ENCODE results near the gene FGFR2. TPM values are rescaled to one million over a fixed set of nuclear protein-coding genes. Genes with fewer than 3 reads are reported as not detected.

FGFR2 gene
- total RNA-seq, 1 donor from 2014 or later = 11.8 TPM

DNA sequence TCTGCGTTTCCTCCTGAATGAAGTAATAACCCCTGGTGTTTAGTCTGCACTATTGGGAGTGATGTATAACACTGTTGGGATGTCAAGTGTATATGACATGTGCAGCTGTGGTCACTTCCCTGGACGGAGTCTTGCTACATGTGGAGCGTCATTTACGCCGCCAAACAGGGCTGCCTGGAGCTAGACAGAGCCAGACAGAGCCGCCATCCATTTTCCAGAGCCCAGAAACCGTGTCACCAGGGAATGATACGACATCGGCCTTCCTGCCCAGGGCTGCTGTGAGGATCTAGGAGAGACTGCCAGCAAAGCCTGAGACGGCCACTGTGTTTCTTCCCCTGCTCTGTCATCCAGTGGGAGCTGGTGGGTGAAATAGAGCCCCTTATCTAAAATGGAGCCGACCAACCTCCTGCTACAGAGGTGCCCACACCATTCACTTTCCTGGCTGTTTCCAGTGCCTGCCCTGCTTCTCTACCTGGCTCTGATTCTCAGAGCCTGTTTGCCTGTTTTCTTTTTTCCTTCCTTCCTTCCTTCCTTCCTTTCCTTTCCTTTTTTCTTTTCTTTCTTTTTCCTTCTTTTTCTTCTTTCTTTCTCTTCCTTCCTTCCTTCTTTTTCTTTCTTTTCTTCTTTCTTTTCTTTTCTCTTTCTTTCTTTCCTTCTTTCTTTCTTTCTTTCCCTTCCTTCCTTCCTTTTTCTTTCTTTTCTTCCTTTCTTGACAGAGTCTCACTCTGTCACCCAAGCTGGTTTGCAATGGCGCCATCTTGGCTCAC is 13.3 kb upstream of the FGFR2 start:
- Histone ChIP-seq H3K9me3 (ENCODE audit: insufficient read depth, low read depth, low read length) (no peaks in the 10 kb centered on the region), H2AFZ (ENCODE audit: low read depth, low read length) (no peak overlapping the region), H3K36me3 (ENCODE audit: insufficient read depth, low read length) (no peaks in the 10 kb centered on the region), H3K27me3 (ENCODE audit: insufficient read depth, low read length) (no peaks in the 10 kb centered on the region), H4K20me1 (ENCODE audit: insufficient read depth, low read length) (no peaks in the 10 kb centered on the region), H3K27ac (ENCODE audit: low read depth, low read length) (no peak overlapping the region), H3K9ac (ENCODE audit: low read length) (no peak overlapping the region), H3K4me1 (ENCODE audit: insufficient read depth, low read length) (no peaks in the 10 kb centered on the region), H3K4me2 (ENCODE audit: low read length) (no peak overlapping the region), H3K4me3 (ENCODE audit: insufficient read depth, low read depth, low read length) (no peak overlapping the region), H3K79me2 (ENCODE audit: insufficient read depth, low read length) (no peaks in the 10 kb centered on the region)
- Mint-ChIP-seq H3K4me1 (ENCODE audit: low read depth, unreplicated experiment) (peaks cover 13% of the 10 kb centered on the region), H3K4me3 (ENCODE audit: unreplicated experiment) (no peak overlapping the region), H3K27ac (ENCODE audit: unreplicated experiment) (peak overlapping the region; percentile 80), H3K27me3 (ENCODE audit: low read depth, unreplicated experiment) (peaks cover 39% of the 10 kb centered on the region), H3K36me3 (ENCODE audit: low read depth, unreplicated experiment) (no peaks in the 10 kb centered on the region), H3K9me3 (ENCODE audit: unreplicated experiment) (no peaks in the 10 kb centered on the region)
- no peak for FAIRE-seq
- TF ChIP-seq, protein P1, sequence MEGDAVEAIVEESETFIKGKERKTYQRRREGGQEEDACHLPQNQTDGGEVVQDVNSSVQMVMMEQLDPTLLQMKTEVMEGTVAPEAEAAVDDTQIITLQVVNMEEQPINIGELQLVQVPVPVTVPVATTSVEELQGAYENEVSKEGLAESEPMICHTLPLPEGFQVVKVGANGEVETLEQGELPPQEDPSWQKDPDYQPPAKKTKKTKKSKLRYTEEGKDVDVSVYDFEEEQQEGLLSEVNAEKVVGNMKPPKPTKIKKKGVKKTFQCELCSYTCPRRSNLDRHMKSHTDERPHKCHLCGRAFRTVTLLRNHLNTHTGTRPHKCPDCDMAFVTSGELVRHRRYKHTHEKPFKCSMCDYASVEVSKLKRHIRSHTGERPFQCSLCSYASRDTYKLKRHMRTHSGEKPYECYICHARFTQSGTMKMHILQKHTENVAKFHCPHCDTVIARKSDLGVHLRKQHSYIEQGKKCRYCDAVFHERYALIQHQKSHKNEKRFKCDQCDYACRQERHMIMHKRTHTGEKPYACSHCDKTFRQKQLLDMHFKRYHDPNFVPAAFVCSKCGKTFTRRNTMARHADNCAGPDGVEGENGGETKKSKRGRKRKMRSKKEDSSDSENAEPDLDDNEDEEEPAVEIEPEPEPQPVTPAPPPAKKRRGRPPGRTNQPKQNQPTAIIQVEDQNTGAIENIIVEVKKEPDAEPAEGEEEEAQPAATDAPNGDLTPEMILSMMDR (IDR thresholded peaks at IDR 0.05; ENCODE audit: insufficient read depth, low read depth, low read length) = no peak
- TF ChIP-seq EZH2 (IDR thresholded peaks at IDR 0.05; ENCODE audit: insufficient read depth, low read length) = no peak
- DNase-seq (ENCODE audit: low read depth) = no peak

DNA sequence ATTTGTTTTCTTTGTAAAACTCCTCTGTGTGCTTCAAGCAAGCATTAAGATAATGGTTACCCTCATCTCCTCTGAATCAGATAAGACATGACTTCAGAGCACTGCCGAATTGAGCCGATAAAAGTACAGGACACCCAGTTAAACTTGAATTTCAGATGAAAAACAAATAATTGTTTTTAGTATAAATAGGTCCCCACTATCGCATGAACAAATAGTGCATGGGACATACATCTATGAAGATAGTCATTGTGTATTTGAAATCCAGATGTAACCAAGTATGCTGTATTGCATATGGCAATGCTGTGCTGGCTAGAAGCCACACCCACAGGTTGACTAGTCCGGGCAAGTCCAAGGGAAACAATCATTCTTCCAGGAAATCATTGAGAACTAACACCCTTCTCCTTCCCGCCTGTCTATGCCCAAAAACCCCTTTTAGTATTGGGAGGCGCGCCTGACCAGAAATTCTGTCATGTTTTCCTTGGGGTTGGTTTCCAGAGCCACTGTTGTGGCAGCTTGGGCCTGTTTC is 12.6 kb upstream of the FGFR2 start:
- Histone ChIP-seq H3K9me3 (ENCODE audit: insufficient read depth, low read depth, low read length) (no peaks in the 10 kb centered on the region), H3K36me3 (ENCODE audit: insufficient read depth, low read length) (no peaks in the 10 kb centered on the region), H3K4me1 (ENCODE audit: insufficient read depth, low read length) (no peaks in the 10 kb centered on the region), H4K20me1 (ENCODE audit: insufficient read depth, low read length) (no peaks in the 10 kb centered on the region), H3K4me3 (ENCODE audit: insufficient read depth, low read depth, low read length) (no peak overlapping the region), H3K4me2 (ENCODE audit: low read length) (no peak overlapping the region), H3K27ac (ENCODE audit: low read depth, low read length) (no peak overlapping the region), H3K9ac (ENCODE audit: low read length) (no peak overlapping the region), H3K79me2 (ENCODE audit: insufficient read depth, low read length) (no peaks in the 10 kb centered on the region), H3K27me3 (ENCODE audit: insufficient read depth, low read length) (no peaks in the 10 kb centered on the region), H2AFZ (ENCODE audit: low read depth, low read length) (peak overlapping the region; percentile 16)
- H3K4me1 Mint-ChIP-seq (ENCODE audit: low read depth, unreplicated experiment) = peaks cover 17% of the 10 kb centered on the region
- FAIRE-seq (no peak), DNase-seq (ENCODE audit: low read depth) (no peak)
- peaks cover 37% of the 10 kb centered on the region for H3K27me3 Mint-ChIP-seq (ENCODE audit: low read depth, unreplicated experiment)
- H3K4me3 Mint-ChIP-seq (ENCODE audit: unreplicated experiment) = no peak overlapping the region
- no peaks in the 10 kb centered on the region for H3K9me3 Mint-ChIP-seq (ENCODE audit: unreplicated experiment)
- H3K36me3 Mint-ChIP-seq (ENCODE audit: low read depth, unreplicated experiment) = no peaks in the 10 kb centered on the region
- peak overlapping the region; percentile 80 for H3K27ac Mint-ChIP-seq (ENCODE audit: unreplicated experiment)
- no peak for TF ChIP-seq EZH2 (IDR thresholded peaks at IDR 0.05; ENCODE audit: insufficient read depth, low read length)
- TF ChIP-seq, protein P1 (IDR thresholded peaks at IDR 0.05; ENCODE audit: insufficient read depth, low read depth, low read length) = no peak

Data from astrocyte (in vitro differentiated cells and primary cell).